Hematopoietic multipotent progenitor cell treated with erythropoietin and hydrocortisone succinate and interleukin-3 and kit ligand, for 6 days (in vitro differentiated cells): ENCODE data around the gene DPYSL3.
"Not testable (repeated sequence)": the region's sequence is repeated elsewhere in the genome, so short reads cannot be mapped to it uniquely, and the experiment has no call there.

ENCODE experiments used
- DNase-seq: peaks from one replicate; pipeline ENCODE4 v3.0.0-alpha.2; 2015

Gene DPYSL3

GRCh38 chr5:147400126-147400809 is 109.6 kb downstream of the DPYSL3 start:
- DNase-seq = no peak

DNA sequence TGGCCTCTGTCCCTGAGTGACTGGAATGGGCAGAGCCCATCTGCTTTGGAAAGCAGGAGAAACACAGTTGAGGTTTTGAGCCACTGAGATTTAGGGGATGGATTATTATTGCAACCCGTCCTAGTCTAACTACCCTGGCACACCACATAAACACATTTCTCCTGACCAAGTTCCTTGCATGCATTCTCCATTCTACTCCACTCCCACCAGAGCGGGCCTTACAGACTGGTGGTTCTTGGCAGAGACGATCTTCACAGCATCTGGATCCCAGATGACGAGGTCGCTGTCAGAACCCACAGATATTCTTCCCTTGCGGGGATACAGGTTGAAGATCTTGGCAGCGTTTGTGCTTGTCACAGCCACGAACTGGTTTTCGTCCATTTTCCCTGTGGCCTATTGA is 111.0 kb downstream of the DPYSL3 start:
- DNase-seq = no peak

DNA sequence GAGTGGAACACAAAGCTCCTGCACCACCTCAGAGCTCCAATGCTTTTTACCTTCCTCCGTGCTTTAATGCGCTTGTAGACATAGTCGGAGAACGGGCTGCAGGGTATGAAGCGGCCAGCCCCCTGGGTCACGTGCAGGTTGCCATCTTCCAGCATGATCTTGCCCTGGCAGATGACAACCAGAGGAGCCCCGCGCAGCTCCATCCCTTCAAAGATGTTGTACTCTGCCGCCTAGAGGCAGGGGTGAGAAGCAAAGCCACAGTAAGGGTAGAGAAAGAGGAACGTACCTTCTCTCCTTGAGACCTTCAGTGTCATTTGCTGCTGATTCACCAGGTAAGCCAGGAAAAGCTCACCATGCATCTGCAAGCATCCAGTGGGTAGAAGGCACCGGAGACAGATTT is 112.3 kb downstream of the DPYSL3 start:
- DNase-seq = peak; percentile 5

- no peak for DNase-seq
Measured at GRCh38 chr5:147396070-147396823, 113.6 kb downstream of the DPYSL3 start.

- DNase-seq = peak; percentile 30
Measured at GRCh38 chr5:147393874-147394672, 115.8 kb downstream of the DPYSL3 start.

- DNase-seq = peak; percentile 63
Measured at GRCh38 chr5:147391781-147392180, 118.1 kb downstream of the DPYSL3 start.

DNA sequence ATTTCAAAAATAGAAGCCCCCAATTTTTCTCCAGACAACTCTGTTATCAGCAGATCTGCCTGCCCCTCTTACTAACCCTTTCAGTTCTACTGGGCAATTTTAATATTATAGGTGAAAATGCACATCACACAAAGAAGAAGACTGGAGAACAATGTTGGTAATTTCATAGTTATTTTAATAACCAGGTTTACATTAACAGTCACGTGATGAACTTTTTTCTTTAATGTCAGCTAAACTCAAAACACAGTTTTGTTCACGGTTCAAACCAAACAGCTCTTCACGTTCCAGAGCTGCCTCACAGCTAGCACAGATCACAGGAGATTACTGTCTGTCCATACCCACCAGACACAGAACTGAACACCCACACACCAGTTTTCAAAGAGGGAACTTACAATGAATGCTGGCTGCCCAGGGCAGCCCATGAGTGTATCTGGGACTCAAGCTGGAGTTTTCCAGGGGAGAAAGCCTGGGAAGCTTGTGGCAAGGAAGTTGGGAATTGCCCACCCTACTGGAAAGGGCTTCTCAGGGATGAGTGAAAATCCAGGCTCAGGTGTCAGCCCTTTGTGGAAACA is 119.1 kb downstream of the DPYSL3 start:
- DNase-seq = no peak

GRCh38 chr5:147388184-147389108 is 121.4 kb downstream of the DPYSL3 start:
- DNase-seq = no peak

DNA sequence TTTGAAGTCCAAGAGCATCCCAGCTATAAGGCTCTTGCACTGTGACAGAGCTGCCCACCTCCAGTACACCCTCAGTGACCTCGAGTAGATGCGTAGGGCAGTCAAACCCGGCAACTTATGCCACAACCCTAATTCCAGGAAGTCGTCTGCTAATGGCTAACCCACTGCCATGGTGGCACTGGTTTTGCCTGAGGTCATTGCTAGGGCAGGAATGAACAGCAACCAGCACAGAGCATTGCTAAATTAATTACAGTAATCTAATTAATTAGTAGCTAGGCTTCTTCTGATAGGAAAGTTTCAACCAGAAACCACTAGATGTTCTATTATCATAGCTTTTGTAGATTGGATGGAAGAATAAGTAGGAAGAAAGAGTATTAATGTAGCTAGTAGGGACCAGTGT is 122.8 kb downstream of the DPYSL3 start:
- DNase-seq = no peak

- DNase-seq = no peak
Measured at GRCh38 chr5:147384346-147385193, 125.3 kb downstream of the DPYSL3 start.

- no peak for DNase-seq
Measured at GRCh38 chr5:147382776-147383175, 127.1 kb downstream of the DPYSL3 start.

GRCh38 chr5:147381555-147381954 is 128.3 kb downstream of the DPYSL3 start:
- DNase-seq = no peak

DNA sequence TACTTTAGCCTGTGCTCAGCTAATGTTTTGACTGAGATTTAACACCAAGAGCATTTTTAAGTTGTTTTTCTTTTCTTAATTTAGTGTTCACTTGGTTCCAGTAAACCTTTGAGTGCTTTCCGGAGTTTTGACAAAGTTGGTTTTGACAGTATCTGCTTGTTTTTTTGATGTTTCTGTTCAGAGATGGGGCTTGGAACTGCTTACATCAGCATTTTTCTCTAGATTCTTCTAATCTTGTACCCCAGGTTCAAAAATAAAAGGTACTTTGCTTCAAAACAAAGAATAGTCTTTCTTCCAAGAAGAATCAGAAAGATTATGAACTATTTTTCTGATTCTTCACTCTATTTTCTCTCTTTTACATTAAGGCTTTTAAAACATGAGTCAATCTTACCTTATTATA is 132.2 kb downstream of the DPYSL3 start:
- no peak for DNase-seq

- no peak for DNase-seq
Measured at GRCh38 chr5:147375151-147375550, 134.7 kb downstream of the DPYSL3 start.

DNA sequence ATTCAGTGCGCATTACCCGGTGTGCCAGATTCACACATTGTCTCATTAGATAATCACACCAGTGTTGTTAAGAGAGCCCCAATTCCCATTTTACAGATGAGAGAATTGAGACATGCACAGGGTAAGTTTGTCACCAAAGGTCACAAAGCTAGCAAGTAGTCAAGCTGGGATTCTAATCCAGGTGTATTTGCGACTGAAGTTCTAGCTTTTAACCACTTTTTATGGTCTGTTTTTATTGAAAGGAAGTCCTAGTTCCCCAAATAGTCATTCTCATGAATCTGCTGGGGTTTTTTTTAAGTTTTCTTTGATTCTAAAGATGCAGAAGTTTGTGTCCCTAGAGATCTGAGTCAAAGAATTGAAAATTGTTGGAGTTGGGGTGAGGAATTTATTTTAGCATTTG is 136.5 kb downstream of the DPYSL3 start:
- DNase-seq = no peak

DNA sequence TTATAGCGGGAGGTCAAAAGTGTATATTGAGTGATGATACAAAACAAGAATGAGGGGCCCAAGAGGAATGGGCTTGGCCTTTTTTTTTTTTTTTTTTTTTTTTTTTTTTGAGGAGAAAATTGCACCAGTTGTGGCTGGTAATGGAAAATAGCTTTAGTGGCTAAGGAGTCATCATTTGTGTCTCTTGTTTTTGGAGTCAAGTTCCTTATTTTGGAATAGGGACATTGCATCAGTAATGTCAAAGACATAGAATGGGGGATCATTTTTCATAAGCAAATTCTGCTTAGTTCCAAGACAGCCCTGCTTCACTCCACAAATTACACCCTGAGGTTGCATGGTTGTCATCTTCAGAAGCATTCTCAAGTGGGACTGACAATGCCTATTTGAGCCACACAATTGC is 137.7 kb downstream of the DPYSL3 start:
- no peak for DNase-seq

DNA sequence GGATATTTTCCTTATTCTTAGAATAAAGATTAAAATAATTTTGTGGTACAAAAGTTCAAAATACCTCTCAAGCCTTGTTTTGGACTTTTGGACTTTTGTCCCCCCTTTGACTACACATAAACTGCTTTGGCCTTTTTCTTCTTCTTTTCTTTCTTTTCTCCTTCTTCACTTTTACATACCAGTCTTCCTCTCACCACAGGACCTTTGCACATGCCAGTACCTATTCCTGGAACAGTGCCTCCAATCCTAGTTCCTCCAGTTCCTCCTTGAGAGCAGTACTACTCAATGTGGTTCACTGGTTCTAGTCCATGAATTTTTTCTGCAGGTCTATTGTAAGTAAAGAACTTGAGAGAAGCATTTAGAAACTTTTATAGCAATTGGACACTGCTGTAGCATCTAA is 138.6 kb downstream of the DPYSL3 start:
- no peak for DNase-seq

DNA sequence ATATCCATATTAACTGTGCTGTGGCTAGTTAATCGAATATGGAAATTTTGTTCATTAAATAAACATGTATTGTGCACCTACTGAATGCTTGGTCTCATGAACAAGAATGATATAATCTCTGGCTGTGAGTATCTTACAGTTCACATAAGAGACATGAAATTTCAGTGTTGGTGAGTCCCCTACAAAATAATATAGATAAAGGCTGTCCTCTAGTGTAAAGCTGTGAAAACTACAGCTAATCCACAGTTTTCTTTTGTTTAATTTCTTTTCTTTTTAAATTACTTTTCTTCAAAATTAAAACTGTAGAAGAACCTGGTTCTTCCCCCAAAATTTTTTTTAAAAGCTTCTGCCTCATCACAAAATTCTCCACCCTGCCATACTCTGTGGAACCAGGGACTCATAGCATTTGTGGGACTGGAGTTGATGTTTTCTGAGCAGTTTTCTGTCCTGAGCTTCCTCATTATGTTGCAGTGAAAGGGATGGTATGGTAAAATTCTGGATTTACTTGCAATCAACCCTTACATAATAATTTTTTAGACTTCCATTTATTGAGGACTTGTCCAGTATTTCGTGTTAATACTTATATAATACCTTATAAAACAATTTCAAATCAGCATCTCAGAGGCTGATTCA is 140.0 kb downstream of the DPYSL3 start:
- DNase-seq = peak; percentile 31

DNA sequence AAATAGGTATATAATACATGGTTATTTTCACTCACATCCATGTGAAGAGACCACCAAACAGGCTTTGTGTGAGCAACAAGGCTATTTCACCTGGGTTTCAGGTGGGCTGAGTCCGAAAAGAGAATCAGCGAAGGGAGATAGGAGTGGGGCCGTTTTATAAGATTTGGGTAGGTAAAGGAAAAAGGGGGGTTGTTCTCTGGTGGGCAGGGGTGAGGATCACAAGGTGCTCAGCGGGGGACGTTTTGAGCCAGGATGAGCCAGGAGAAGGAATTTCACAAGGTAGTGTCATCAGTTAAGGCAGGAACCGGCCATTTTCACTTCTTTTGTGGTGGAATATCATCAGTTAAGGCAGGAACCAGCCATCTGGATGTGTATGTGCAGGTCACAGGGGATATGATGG is 142.5 kb downstream of the DPYSL3 start:
- not testable (repeated sequence) for DNase-seq

DNA sequence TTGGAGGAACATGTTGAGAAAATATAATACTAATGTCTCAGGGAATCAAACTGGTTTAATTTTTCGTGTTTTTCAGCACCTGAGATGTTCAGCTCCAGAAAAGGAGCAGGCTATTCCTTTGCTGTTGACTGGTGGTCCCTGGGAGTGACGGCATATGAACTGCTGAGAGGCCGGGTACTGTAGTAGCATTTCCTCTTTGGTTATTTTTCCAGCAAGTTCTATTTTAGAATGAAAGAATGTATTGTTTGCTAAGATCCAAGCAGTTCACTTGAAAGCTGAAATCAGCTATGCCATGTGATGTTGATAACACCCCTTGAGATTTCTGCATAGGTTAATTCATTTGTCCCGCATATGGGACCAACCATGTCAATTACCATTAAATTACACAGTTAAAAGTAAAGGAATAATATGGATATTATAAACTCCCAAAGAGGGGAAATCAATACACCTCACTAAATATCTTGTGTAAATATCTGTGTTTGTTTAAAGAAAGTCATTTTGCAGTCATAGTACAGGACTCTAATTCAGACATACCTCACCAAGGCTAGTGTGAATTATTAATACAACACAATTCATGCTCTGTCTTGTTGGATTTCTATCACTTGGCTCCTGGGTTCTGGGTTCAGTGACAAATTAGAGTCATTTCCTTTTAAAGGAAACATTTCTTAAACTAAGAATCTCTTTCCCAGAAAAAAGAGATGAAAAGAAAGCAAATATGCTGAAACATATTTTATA is 148.3 kb downstream of the DPYSL3 start:
- DNase-seq = no peak
